ENCODE data around the gene PBX2.
"Not testable (repeated sequence)": the region's sequence is repeated elsewhere in the genome, so short reads cannot be mapped to it uniquely, and the experiment has no call there.

The PBX2 gene

GRCh38 chr6:32200711-32201475 lies 10.9 kb upstream of the PBX2 start:
- no peak for DNase-seq

GRCh38 chr6:32198866-32199265 lies 8.9 kb upstream of the PBX2 start:
- no peak for DNase-seq

DNA sequence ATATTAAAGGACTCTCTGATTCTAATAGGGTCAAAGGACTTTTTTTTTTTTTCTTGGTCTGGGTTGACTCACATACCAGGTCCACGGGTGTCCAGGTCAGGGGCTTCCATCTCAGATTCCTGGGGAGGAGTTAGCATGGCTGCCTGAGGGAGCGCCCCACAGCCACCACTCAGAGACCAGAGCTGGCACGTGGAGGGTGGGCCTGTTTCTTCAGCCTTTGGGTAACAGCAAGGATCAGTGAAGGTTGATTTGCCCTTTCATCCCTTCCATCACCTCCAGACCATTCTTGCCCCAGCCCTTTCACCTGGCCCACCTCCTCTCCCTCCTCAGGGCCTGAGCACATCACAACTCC lies 8.3 kb upstream of the PBX2 start:
- no peak for DNase-seq

- no peak for DNase-seq
Observed at GRCh38 chr6:32196682-32197616, 6.9 kb upstream of the PBX2 start.

DNA sequence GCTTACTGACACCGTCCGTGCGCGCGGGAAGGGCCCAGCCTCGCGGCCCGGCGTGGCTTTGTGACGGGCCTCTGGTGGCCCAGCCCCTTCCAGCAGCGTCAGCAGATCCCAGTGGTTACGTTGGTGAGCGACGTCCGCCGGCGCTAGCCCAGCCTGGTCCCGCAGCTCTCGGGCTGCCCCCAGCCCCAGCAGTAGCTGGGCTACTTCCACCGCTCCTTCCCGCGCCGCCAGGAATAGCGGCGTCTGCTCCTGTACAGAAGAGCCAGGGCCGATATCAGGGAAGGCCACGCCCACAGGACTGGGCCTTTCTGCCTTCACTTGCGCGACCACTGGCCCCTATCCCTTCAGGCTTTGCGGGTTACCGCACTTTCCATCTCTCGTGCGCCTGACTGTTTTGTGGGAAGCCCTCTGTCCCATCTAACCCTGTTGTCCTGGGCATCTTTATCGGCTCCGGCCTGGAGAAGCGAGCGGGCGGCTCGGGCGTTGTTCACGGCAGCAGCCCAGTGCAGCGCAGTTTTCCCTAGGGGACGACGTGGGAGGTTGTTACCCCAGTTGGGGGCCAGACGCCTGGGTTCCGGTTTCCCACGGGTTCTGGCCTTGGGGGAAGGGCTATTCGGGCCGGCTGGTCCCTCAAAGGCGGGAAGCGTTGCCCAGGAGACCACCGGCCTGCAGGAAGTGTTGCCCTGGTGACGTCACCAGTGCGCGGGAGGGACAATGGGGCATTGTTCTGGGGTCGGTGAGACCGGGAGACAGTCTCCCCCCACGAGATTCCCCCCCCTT lies 6.1 kb upstream of the PBX2 start:
- DNase-seq = no peak

- peak; percentile 93 for DNase-seq
Observed at GRCh38 chr6:32195652-32195901, 5.6 kb upstream of the PBX2 start.

DNA sequence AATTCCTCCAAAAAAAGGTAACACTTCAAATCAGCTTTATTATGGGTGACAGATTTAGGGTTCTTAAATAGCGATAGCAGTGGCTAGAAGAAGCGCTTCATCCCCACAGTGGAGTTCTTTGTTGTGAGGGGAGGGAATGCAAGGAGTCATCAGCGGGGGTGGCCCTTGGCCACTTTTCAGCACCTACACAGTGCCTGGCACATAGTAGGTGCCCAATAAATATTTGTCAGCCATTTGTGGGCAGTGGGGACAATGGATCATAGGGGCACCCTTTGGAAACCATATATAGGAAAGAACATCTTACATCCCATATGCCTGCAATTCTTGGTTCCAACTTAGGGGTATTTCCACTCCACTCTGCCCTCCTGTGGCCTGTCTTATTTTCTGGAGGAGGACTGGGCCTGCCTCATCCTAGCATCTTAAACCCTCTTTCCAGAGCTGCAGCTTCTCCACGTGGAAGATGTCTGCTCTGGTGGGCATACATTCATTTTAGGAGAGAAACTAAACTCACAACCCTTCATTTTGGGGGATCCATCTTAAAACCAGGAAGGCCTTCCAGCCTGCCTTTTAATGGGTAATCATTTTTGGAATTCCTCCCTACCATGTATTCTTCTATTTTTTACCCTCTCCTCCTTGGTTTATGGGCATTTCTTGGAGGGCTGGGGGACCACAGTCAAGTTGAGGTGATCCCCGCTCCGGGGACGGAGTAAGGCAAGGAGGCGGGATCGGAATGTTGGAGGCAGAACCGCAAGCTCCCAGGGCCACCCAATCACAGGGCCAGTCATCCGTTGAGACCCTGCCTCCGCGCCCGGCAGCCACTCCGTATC lies 5.0 kb upstream of the PBX2 start:
- no peak for DNase-seq

DNA sequence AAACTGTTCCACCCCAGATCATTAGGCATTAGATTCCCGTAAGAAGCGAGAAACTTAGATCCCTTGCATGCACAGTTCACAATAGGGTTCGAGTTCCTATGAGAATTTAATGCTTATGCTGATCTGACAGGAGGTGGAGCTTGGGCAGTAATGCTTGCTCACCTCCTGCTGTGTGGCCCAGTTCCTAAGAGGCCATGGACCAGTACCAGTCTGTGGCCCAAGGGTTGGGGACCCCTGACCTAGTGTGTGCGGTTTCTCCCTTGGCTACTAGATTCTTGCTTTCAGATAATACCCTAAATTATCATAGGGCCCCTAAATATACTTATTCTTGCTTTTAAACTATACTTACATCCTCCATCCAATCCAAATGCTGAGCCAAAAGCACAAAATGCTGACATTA lies 4.4 kb upstream of the PBX2 start:
- no peak for DNase-seq

- not testable (repeated sequence) for DNase-seq
Observed at GRCh38 chr6:32193096-32193495, 3.1 kb upstream of the PBX2 start.

DNA sequence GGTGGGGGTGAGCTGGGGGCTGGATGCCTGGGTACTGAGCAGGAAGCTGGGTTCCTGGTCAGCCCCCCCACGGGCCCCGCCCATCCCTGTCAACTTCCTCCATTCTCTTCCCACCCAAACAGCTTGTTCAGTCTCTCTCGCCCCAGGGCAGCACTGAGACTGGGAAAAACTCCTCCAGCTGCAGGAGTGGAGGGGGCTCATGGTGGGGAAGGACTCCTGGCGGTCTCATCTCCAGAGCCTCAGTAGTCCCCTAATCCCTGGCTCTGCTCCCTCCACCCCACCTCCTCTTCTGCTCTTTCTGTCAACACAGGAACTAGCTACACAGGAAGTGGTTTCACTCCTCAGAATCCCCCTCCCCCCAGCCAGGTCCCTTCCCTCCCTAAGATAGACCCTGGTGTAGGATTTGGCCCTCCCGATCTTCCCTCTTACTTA lies 2.6 kb upstream of the PBX2 start, which contains the start of gene GPSM3:
TSS of gene GPSM3 (minus strand) at position 36 of the 432 bp plus-strand sequence. CDS start 130 bp downstream, outside the sequence.
- no peak for DNase-seq

- DNase-seq = no peak
Observed at GRCh38 chr6:32191696-32192607, 1.9 kb upstream of the PBX2 start.

- DNase-seq = no peak
Observed at GRCh38 chr6:32190911-32191677, 1.1 kb upstream of the PBX2 start.

DNA sequence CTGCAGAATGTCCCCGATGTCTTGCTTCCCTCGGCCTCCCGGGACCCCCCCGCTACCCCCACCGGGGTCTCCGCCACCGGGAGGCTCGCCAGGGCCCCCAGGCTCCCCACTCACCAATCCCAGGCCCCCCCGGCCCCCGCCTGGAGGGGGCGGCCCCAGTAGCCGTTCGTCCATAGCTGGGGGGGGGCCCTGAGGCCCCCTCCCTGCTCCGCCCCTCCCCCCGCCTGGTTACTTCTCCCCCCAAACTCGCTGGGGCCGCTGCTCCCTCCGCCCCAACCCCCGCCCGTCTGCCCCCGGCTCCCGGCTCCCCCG lies 304 bp downstream of the PBX2 start:
- no peak for DNase-seq

DNA sequence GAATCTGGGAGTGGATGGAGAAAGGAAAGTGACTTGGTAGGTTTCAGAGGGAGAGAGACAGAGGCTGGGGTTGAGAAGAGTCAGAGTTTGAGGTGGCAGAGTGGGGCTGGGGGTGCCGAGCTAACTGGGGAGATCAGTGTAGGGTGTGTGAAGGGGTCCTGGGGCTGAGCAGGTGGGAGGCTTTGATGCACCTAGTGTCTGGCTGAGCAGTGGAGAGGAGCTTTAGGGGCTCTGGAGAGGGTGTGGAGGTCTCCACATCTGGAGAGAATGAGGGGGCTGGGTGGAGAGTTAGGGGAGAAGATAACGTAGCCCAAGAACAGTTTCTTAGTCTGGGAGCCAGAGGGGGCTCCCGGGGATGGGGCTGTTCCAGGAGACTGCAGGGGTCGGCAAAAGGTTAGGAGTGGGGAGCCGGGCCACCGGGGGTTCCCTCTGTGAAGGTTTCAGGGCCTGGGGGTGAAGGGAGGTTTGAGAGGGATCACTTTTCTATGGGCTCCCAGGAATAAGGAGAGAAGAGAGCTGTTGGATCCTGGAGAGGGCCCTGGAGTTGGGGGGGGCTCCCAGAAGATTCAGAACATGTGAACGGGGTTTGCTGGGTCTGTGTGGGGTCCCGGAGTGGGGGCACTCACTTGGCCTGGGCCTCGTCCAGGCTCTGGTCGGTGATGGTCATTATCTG lies 797 bp downstream of the PBX2 start:
- no peak for DNase-seq

DNA sequence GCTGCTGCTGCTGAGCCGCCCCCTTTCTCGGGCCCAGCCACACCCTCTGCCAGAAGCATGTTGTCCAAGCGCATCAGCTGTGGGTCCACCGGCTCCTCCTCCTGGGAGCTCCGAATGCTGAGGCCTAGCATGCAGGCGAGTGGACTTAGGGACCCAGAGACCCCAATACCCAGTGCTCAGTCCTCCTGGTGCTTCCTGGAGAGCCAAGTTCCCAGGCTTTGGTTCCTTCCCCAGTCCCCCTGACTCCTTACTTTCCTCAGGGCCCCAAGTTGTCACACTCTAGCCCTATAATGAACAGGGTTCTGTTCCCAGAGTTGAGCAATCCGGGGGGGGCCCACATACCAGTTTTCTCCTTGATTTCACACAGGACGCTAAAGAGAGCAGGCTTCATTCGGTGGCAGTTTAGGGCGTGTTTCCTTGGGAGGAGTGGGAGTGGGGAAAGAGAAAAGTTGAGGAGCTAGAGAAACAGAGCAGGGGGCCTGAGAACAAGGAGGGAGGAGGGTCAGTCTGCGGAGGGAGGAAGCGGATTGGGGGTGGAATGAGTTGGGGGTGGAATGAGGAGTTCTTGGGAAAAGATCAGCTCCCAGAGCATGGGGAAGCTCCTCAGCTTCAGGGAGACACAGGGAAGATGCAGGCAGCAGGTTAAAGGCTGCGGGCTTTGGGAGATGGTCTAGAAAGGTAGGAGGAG lies 1.5 kb downstream of the PBX2 start:
- DNase-seq = no peak

DNA sequence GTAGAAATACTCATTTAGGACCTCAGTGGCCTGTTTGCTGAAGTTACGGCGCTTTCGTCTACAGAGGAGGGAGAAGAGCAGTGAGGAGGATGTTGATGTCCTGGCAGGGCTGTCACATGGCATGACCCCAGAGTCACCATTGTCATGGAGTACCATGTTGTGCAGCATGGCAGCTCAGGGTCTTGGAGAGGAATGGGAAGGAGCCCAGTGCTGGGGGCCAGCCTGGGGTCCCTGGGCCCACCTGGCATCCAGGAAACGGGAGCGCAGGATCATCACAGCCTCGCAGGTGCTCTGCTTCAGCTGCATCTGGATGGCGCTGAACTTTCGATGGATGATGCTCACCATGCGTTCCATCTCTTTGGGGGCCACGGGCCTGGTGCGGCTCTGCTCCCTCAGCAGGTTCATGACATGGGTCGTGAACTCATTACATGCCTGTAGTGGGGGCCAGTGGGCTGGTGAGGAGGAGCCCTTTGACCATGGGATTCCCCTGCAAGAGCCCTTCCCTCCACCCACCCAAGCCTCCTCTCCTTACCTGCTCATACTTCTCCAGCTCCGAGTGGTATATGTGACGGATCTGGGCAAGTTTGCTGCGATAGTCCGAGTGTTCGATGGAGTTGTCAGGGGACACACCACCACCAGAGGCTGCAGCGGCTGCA lies 2.1 kb downstream of the PBX2 start:
- DNase-seq = not testable (repeated sequence)

- DNase-seq = no peak
Observed at GRCh38 chr6:32187009-32187709, 2.8 kb downstream of the PBX2 start.

DNA sequence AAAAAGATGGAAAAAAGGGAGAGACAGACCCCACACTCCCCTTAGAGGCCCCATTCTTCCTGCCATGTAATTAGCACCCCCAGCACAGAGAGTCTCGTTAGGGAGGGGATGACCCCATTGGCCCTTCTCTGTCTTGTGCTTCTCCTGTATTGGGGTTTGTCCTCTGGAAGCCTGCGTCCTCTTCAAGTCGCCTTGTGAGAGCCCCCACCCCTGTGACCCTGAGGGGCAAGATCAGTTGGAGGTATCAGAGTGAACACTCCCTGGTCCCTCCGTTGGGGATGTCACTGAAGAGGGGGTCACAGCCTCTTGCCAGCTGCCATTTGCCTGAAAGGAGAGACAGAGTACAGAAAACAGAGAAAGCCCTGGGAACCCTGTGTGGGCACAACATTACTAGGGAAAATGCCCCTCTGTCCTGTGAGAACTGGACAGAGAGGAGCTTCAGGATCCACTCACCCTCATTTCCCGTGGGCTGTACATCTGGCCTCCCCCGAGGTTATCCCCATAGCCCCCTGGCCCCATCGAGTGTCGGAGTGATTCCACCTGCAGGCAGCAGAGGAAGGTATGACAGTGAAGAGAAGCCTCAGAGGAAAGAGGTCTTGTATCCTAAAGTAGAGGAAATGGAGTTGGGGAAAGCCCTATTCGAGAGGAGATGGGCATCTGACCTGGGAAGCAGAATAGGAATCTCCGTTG lies 3.7 kb downstream of the PBX2 start:
- not testable (repeated sequence) for DNase-seq
